GM12872 (cell line): Measurements from ENCODE around the gene INAVA.

Source experiments
- CTCF ChIP-seq: IDR thresholded peaks from 3 replicates; pipeline ENCODE4 v1.5.1; 2011; ENCODE audit warnings: low read depth, mild to moderate bottlenecking, low read length, moderate library complexity; ENCODE audit not compliant: insufficient read depth

Gene INAVA

GRCh38 chr1:200880212-200880611, 14.5 kb upstream of the INAVA start:
- no peak for TF ChIP-seq CTCF

GRCh38 chr1:200883118-200883517, 11.6 kb upstream of the INAVA start:
- no peak for TF ChIP-seq CTCF

GRCh38 chr1:200885623-200886402, 8.9 kb upstream of the INAVA start:
- no peak for TF ChIP-seq CTCF

GRCh38 chr1:200886594-200886993, 8.1 kb upstream of the INAVA start:
- TF ChIP-seq CTCF = no peak

GRCh38 chr1:200887036-200887435, 7.7 kb upstream of the INAVA start:
- no peak for TF ChIP-seq CTCF

GRCh38 chr1:200887772-200888348, 6.8 kb upstream of the INAVA start:
- no peak for TF ChIP-seq CTCF

GRCh38 chr1:200888349-200888838, 6.3 kb upstream of the INAVA start:
- no peak for TF ChIP-seq CTCF
